ENCODE measurements around the gene TSPAN3.

Gene TSPAN3

GRCh38 chr15:77042955-77043920, 27.7 kb downstream of the TSPAN3 start:
- H3K4me3 ChIP-seq (ENCODE audit: insufficient read length, low read depth): no peak overlapping the region
- no peak for DNase-seq (ENCODE audit: low read depth, low spot score)
- no peaks in the 10 kb centered on the region for H3K9me3 ChIP-seq (ENCODE audit: insufficient read depth, low read length)
- no peak for TF ChIP-seq YY1 (IDR thresholded peaks at IDR 0.05; ENCODE audit: insufficient read depth, insufficient read length)
- TF ChIP-seq SUZ12 (IDR thresholded peaks at IDR 0.05; ENCODE audit: extremely low read depth, insufficient read depth, insufficient read length): no peak
- no peak for TF ChIP-seq ZNF274 (IDR thresholded peaks at IDR 0.05; ENCODE audit: low read depth, low read length)
- no peaks in the 10 kb centered on the region for H3K27me3 ChIP-seq (ENCODE audit: insufficient read depth, insufficient read length)
- H3K4me1 ChIP-seq (ENCODE audit: insufficient read depth, insufficient read length): no peaks in the 10 kb centered on the region
- peaks cover 49% of the 10 kb centered on the region for H3K36me3 ChIP-seq (ENCODE audit: insufficient read depth, insufficient read length, low read length)
- H3K9ac ChIP-seq (ENCODE audit: insufficient read length, low read depth): no peak overlapping the region

GRCh38 chr15:77042245-77042919, 28.5 kb downstream of the TSPAN3 start:
- no peaks in the 10 kb centered on the region; the same call in 1 of the 2 replicates for H3K9me3 ChIP-seq (ENCODE audit: insufficient read depth, low read length)
- peaks cover 53% of the 10 kb centered on the region for H3K36me3 ChIP-seq (ENCODE audit: insufficient read depth, insufficient read length, low read length)
- no peak overlapping the region for H3K4me3 ChIP-seq (ENCODE audit: insufficient read length, low read depth)
- DNase-seq (ENCODE audit: low read depth, low spot score): no peak
- no peak overlapping the region for H3K9ac ChIP-seq (ENCODE audit: insufficient read length, low read depth)
- no peaks in the 10 kb centered on the region for H3K27me3 ChIP-seq (ENCODE audit: insufficient read depth, insufficient read length)
- H3K4me1 ChIP-seq (ENCODE audit: insufficient read depth, insufficient read length): no peaks in the 10 kb centered on the region
- no peak for TF ChIP-seq SUZ12 (IDR thresholded peaks at IDR 0.05; ENCODE audit: extremely low read depth, insufficient read depth, insufficient read length)
- TF ChIP-seq ZNF274 (IDR thresholded peaks at IDR 0.05; ENCODE audit: low read depth, low read length): no peak
- TF ChIP-seq YY1 (IDR thresholded peaks at IDR 0.05; ENCODE audit: insufficient read depth, insufficient read length): no peak

- H3K27me3 ChIP-seq (ENCODE audit: insufficient read depth, insufficient read length): no peaks in the 10 kb centered on the region
- TF ChIP-seq YY1 (IDR thresholded peaks at IDR 0.05; ENCODE audit: insufficient read depth, insufficient read length): no peak
- no peak for TF ChIP-seq ZNF274 (IDR thresholded peaks at IDR 0.05; ENCODE audit: low read depth, low read length)
- no peak for TF ChIP-seq SUZ12 (IDR thresholded peaks at IDR 0.05; ENCODE audit: extremely low read depth, insufficient read depth, insufficient read length)
- peaks cover 54% of the 10 kb centered on the region for H3K36me3 ChIP-seq (ENCODE audit: insufficient read depth, insufficient read length, low read length)
- DNase-seq (ENCODE audit: low read depth, low spot score): no peak
- no peak overlapping the region for H3K9ac ChIP-seq (ENCODE audit: insufficient read length, low read depth)
- H3K9me3 ChIP-seq (ENCODE audit: insufficient read depth, low read length): no peaks in the 10 kb centered on the region; the same call in 1 of the 2 replicates
- H3K4me1 ChIP-seq (ENCODE audit: insufficient read depth, insufficient read length): no peaks in the 10 kb centered on the region
- no peak overlapping the region for H3K4me3 ChIP-seq (ENCODE audit: insufficient read length, low read depth)
Observed at GRCh38 chr15:77040673-77041072, 30.2 kb downstream of the TSPAN3 start.

GRCh38 chr15:77039848-77040247, 31.1 kb downstream of the TSPAN3 start:
- Histone ChIP-seq H3K4me1 (ENCODE audit: insufficient read depth, insufficient read length) (peaks cover 4% of the 10 kb centered on the region), H3K36me3 (ENCODE audit: insufficient read depth, insufficient read length, low read length) (peaks cover 46% of the 10 kb centered on the region), H3K9me3 (ENCODE audit: insufficient read depth, low read length) (no peaks in the 10 kb centered on the region; the same call in 1 of the 2 replicates), H3K4me3 (ENCODE audit: insufficient read length, low read depth) (no peak overlapping the region), H3K9ac (ENCODE audit: insufficient read length, low read depth) (no peak overlapping the region), H3K27me3 (ENCODE audit: insufficient read depth, insufficient read length) (no peaks in the 10 kb centered on the region)
- no peak for TF ChIP-seq ZNF274 (IDR thresholded peaks at IDR 0.05; ENCODE audit: low read depth, low read length)
- no peak for TF ChIP-seq SUZ12 (IDR thresholded peaks at IDR 0.05; ENCODE audit: extremely low read depth, insufficient read depth, insufficient read length)
- TF ChIP-seq YY1 (IDR thresholded peaks at IDR 0.05; ENCODE audit: insufficient read depth, insufficient read length): no peak
- no peak for DNase-seq (ENCODE audit: low read depth, low spot score)

GRCh38 chr15:77039217-77039533, 31.7 kb downstream of the TSPAN3 start:
- no peaks in the 10 kb centered on the region; the same call in 1 of the 2 replicates for H3K9me3 ChIP-seq (ENCODE audit: insufficient read depth, low read length)
- TF ChIP-seq SUZ12 (IDR thresholded peaks at IDR 0.05; ENCODE audit: extremely low read depth, insufficient read depth, insufficient read length): no peak
- no peak for TF ChIP-seq YY1 (IDR thresholded peaks at IDR 0.05; ENCODE audit: insufficient read depth, insufficient read length)
- no peak for DNase-seq (ENCODE audit: low read depth, low spot score)

GRCh38 chr15:77038312-77039216, 32.3 kb downstream of the TSPAN3 start:
- Histone ChIP-seq H3K4me1 (ENCODE audit: insufficient read depth, insufficient read length) (peaks cover 13% of the 10 kb centered on the region), H3K9me3 (ENCODE audit: insufficient read depth, low read length) (no peaks in the 10 kb centered on the region; the same call in 1 of the 2 replicates), H3K9ac (ENCODE audit: insufficient read length, low read depth) (no peak overlapping the region), H3K27me3 (ENCODE audit: insufficient read depth, insufficient read length) (no peaks in the 10 kb centered on the region), H3K36me3 (ENCODE audit: insufficient read depth, insufficient read length, low read length) (peaks cover 33% of the 10 kb centered on the region), H3K4me3 (ENCODE audit: insufficient read length, low read depth) (no peak overlapping the region)
- no peak for DNase-seq (ENCODE audit: low read depth, low spot score)
- no peak for TF ChIP-seq ZNF274 (IDR thresholded peaks at IDR 0.05; ENCODE audit: low read depth, low read length)
- no peak for TF ChIP-seq YY1 (IDR thresholded peaks at IDR 0.05; ENCODE audit: insufficient read depth, insufficient read length)
- TF ChIP-seq SUZ12 (IDR thresholded peaks at IDR 0.05; ENCODE audit: extremely low read depth, insufficient read depth, insufficient read length): no peak

More at GRCh38 chr15:77039217-77039533, 31.7 kb downstream of the TSPAN3 start:
- Histone ChIP-seq H3K4me1 (ENCODE audit: insufficient read depth, insufficient read length) (peaks cover 7% of the 10 kb centered on the region), H3K27me3 (ENCODE audit: insufficient read depth, insufficient read length) (no peaks in the 10 kb centered on the region), H3K9ac (ENCODE audit: insufficient read length, low read depth) (no peak overlapping the region), H3K4me3 (ENCODE audit: insufficient read length, low read depth) (no peak overlapping the region), H3K36me3 (ENCODE audit: insufficient read depth, insufficient read length, low read length) (peaks cover 39% of the 10 kb centered on the region)

Measured in NT2/D1 (cell line).